ENCODE data around the gene INPP5B.

- no peak for TF ChIP-seq CTCF (conservative IDR thresholded peaks at IDR 0.05; ENCODE audit: low read length)
- no peak for TF ChIP-seq EZH2phosphoT487 (IDR thresholded peaks at IDR 0.05; ENCODE audit: borderline replicate concordance)
Measured at GRCh38 chr1:37944816-37945215, 2.0 kb downstream of the INPP5B start.

Data from Loucy (cell line).